HCT116 (cell line): ENCODE data around the gene RAPGEF6. TPM values are rescaled to one million over a fixed set of nuclear protein-coding genes. Genes with fewer than 3 reads are reported as not detected.

ENCODE experiments used
- ATAC-seq: fragments of 200-7000 bp; cut with Tn5 transposase; 2 replicates; pipeline ENCODE4 v1.9.1; 2020; ENCODE audit warnings: mild to moderate bottlenecking, moderate library complexity
- BruUV-seq: library from RNA; stranded (reverse); fragments of 400-500 nt; replicated peaks from 2 replicates; lab custom pipeline; 2021; lab: Mats Ljungman, UMichigan
- CTCF ChIA-PET: fragments of 300-600 bp; sonication (Branson Sonifier 250); formaldehyde crosslinking; loops from one replicate; lab custom pipeline; 2021; ENCODE audit warnings: antibody characterized with exemption; lab: Charles Lee
- POLR2A ChIA-PET: fragments of 300-600, 350-600 bp; sonication (Branson Sonifier 250); formaldehyde crosslinking; loops from one replicate; lab custom pipeline; 2021; ENCODE audit warnings: antibody characterized with exemption; lab: Charles Lee
- RAD21 ChIA-PET, 2 experiments: fragments of 300-600 bp; sonication (Branson Sonifier 250); formaldehyde crosslinking; loops; one replicate each; lab custom pipeline; 2023; ENCODE audit warnings: low total read pairs in 2 of 2; ENCODE audit not compliant: uncharacterized antibody in 2 of 2, unreplicated experiment in 2 of 2, low non-redundant PET in 1 of 2; lab: Charles Lee
- DNase-seq: peaks from one replicate; pipeline ENCODE4 v3.0.0-alpha.2; 2010; ENCODE audit warnings: low read depth, low spot score
- H2AFZ ChIP-seq: fragments of 200-600 bp; shearing (Covaris generic), sonication (generic); 2 replicates; pipeline ENCODE4 v1.6.1; 2017; ENCODE audit warnings: low read depth, mixed run types, mixed read lengths, antibody characterized with exemption, low read length; ENCODE audit not compliant: poor library complexity, severe bottlenecking
- H3K27ac ChIP-seq: 2 replicates; pipeline ENCODE4 v1.5.1; 2012; ENCODE audit warnings: low read depth, low read length
- H3K27me3 ChIP-seq: fragments of 200-600 bp; sonication (generic); 2 replicates; pipeline ENCODE4 v1.6.1; 2016; ENCODE audit warnings: mixed run types, low read length, mixed read lengths; ENCODE audit not compliant: insufficient read depth
- H3K36me3 ChIP-seq, 2 experiments: fragments of 200-500 bp in 1 of 2; fragments of 200-600 bp in 1 of 2; sonication (Bioruptor generic) in 1 of 2; sonication (generic) in 1 of 2; 2 replicates each; pipeline versions ENCODE4 v1.5.1 to v1.6.1; 2014 to 2016; ENCODE audit warnings: low read length in 2 of 2, inconsistent platforms in 1 of 2, mixed read lengths in 1 of 2, mixed run types in 1 of 2; ENCODE audit not compliant: insufficient read depth in 2 of 2, control insufficient read depth in 1 of 2
- H3K4me1 ChIP-seq, 2 experiments: fragments of 200-600 bp in 1 of 2; sonication (generic) in 1 of 2; 2 replicates each; pipeline versions ENCODE4 v1.5.1 to v1.6.1; 2012 to 2017; ENCODE audit warnings: low read length in 2 of 2, inconsistent platforms in 1 of 2, mild to moderate bottlenecking in 1 of 2, mixed read lengths in 1 of 2, mixed run types in 1 of 2, moderate library complexity in 1 of 2; ENCODE audit not compliant: insufficient read depth in 2 of 2, control insufficient read depth in 1 of 2
- H3K4me2 ChIP-seq: fragments of 200-600 bp; sonication (generic); 2 replicates; pipeline ENCODE4 v1.6.1; 2017; ENCODE audit warnings: mixed run types, low read length, mixed read lengths
- H3K4me3 ChIP-seq, 2 experiments: fragments of 200-600 bp in 1 of 2; sonication (generic) in 1 of 2; replicated peaks in 1 of 2; 2 replicates each; pipeline ENCODE4 v1.5.1; 2011 to 2016; ENCODE audit warnings: low read length in 2 of 2, control low read depth in 1 of 2, low read depth in 1 of 2, mild to moderate bottlenecking in 1 of 2, mixed read lengths in 1 of 2, mixed run types in 1 of 2
- H3K79me2 ChIP-seq: fragments of 200-600 bp; sonication (generic); 2 replicates; pipeline ENCODE4 v1.6.1; 2017; ENCODE audit warnings: mild to moderate bottlenecking, mixed run types, low read length, moderate library complexity, mixed read lengths; ENCODE audit not compliant: insufficient read depth
- H3K9ac ChIP-seq: fragments of 200-600 bp; sonication (generic); 2 replicates; pipeline ENCODE4 v1.6.1; 2016; ENCODE audit warnings: low read length, mixed read lengths
- H3K9me2 ChIP-seq: fragments of 200-600 bp; sonication (generic), shearing (Covaris generic); 2 replicates; pipeline ENCODE4 v1.6.1; 2017; ENCODE audit warnings: mixed run types, mild to moderate bottlenecking, moderate library complexity; ENCODE audit not compliant: insufficient read depth
- H3K9me3 ChIP-seq, 2 experiments: fragments of 200-500 bp in 1 of 2; fragments of 200-600 bp in 1 of 2; sonication (Bioruptor generic) in 1 of 2; sonication (generic) in 1 of 2; 2 replicates each; pipeline ENCODE4 v1.6.1; 2014 to 2017; ENCODE audit warnings: low read length in 2 of 2, mixed read lengths in 2 of 2, inconsistent platforms in 1 of 2, low read depth in 1 of 2, mild to moderate bottlenecking in 1 of 2, mixed run types in 1 of 2, moderate library complexity in 1 of 2; ENCODE audit not compliant: control insufficient read depth in 1 of 2, insufficient read depth in 1 of 2
- H4K20me1 ChIP-seq: fragments of 200-600 bp; sonication (generic), shearing (Covaris generic); 2 replicates; pipeline ENCODE4 v1.6.1; 2017; ENCODE audit warnings: mixed run types, mild to moderate bottlenecking, moderate library complexity; ENCODE audit not compliant: insufficient read depth
- ATF3 ChIP-seq: IDR thresholded peaks from 2 replicates; pipeline ENCODE4 v1.6.1; 2012
- CBX3 ChIP-seq: IDR thresholded peaks from 2 replicates; pipeline ENCODE4 v1.6.1; 2012; ENCODE audit warnings: low read depth
- CEBPB ChIP-seq: IDR thresholded peaks from 2 replicates; pipeline ENCODE4 v1.6.1; 2012; ENCODE audit warnings: low read depth
- CTCF ChIP-seq, 3 experiments: fragments of 200-600 bp in 1 of 3; sonication (generic) in 1 of 3; IDR thresholded peaks in 2 of 3; conservative IDR thresholded peaks in 1 of 3; 2 replicates each; pipeline ENCODE4 v1.5.1; 2012 to 2017; ENCODE audit warnings: low read depth in 2 of 3, low read length in 2 of 3, antibody characterized with exemption in 1 of 3, borderline replicate concordance in 1 of 3, control low read depth in 1 of 3, mild to moderate bottlenecking in 1 of 3, mixed read lengths in 1 of 3, mixed run types in 1 of 3, moderate library complexity in 1 of 3; ENCODE audit not compliant: insufficient read depth in 1 of 3
- ELF1 ChIP-seq: IDR thresholded peaks from 2 replicates; pipeline ENCODE4 v1.6.1; 2012; ENCODE audit warnings: low read depth, borderline replicate concordance
- EZH2phosphoT487 ChIP-seq: fragments of 200-600 bp; IDR thresholded peaks from 2 replicates; pipeline ENCODE4 v1.6.1; 2018; ENCODE audit warnings: antibody characterized with exemption, borderline replicate concordance
- FOSL1 ChIP-seq: IDR thresholded peaks from 2 replicates; pipeline ENCODE4 v1.6.1; 2012; ENCODE audit warnings: low read depth
- JUND ChIP-seq: IDR thresholded peaks from 2 replicates; pipeline ENCODE4 v1.6.1; 2012
- POLR2A ChIP-seq: IDR thresholded peaks from 2 replicates; pipeline ENCODE4 v1.7.0; 2011; ENCODE audit warnings: borderline replicate concordance; ENCODE audit not compliant: insufficient read depth, insufficient read length; ENCODE audit errors: extremely low read depth
- POLR2AphosphoS5 ChIP-seq: IDR thresholded peaks from 2 replicates; pipeline ENCODE4 v1.6.1; 2011; ENCODE audit warnings: mild to moderate bottlenecking, low read depth, low read length, moderate library complexity
- RAD21 ChIP-seq: IDR thresholded peaks from 2 replicates; pipeline ENCODE4 v1.6.1; 2012; ENCODE audit warnings: low read depth, mild to moderate bottlenecking
- REST ChIP-seq: IDR thresholded peaks from 2 replicates; pipeline ENCODE4 v1.6.1; 2012; ENCODE audit warnings: low read depth
- SP1 ChIP-seq: IDR thresholded peaks from 2 replicates; pipeline ENCODE4 v1.6.1; 2012; ENCODE audit warnings: low read depth
- TCF7L2 ChIP-seq: IDR thresholded peaks from 2 replicates; pipeline ENCODE4 v1.7.0; 2011; ENCODE audit warnings: borderline replicate concordance, inconsistent platforms; ENCODE audit not compliant: insufficient read depth, insufficient read length; ENCODE audit errors: extremely low read depth
- YY1 ChIP-seq: IDR thresholded peaks from 2 replicates; pipeline ENCODE4 v1.6.1; 2011; ENCODE audit warnings: low read length, low read depth, moderate library complexity, mild to moderate bottlenecking; ENCODE audit not compliant: insufficient replicate concordance; ENCODE audit errors: extremely low read depth
- intact Hi-C: fragments of 100-400 bp; cut with micrococcal nuclease; formaldehyde crosslinking; loops from 2 replicates; pipeline ENCODE4 v1.10.0; 2022
- total RNA-seq: library from RNA; stranded (reverse); gene quantifications from one replicate; pipeline ENCODE4 v1.2.1, GENCODE V29; 2021; ENCODE audit not compliant: unreplicated experiment

The RAPGEF6 gene
- total RNA-seq, 1 experiment from 2014 or later: 18.4 TPM

GRCh38 chr5:131441184-131441583 lies 193.8 kb downstream of the RAPGEF6 start:
- no peak overlapping the region for H3K4me2 ChIP-seq
- H3K4me1 ChIP-seq: no peaks in the 10 kb centered on the region
- peaks cover 4 to 20% of the 10 kb centered on the region in 2 experiments; a peak in 2 of 4 replicates for H3K36me3 ChIP-seq
- no peak for TF ChIP-seq CTCF (IDR thresholded peaks at IDR 0.05 in 2 of 3, conservative IDR thresholded peaks at IDR 0.05 in 1 of 3; ENCODE audit: borderline replicate concordance in 1 of 3, insufficient read depth in 1 of 3, low read depth in 2 of 3, low read length in 2 of 3)
- TF ChIP-seq JUND: no peak
- no peak for TF ChIP-seq POLR2AphosphoS5
- no peak for TF ChIP-seq POLR2A
- TF ChIP-seq CBX3: no peak
- no peak for TF ChIP-seq TCF7L2
- no peak for TF ChIP-seq ELF1
- no peak for TF ChIP-seq SP1
- no peak for TF ChIP-seq YY1
- no peak for TF ChIP-seq ATF3
- TF ChIP-seq EZH2phosphoT487: no peak
- no peak for TF ChIP-seq REST
- no peak for TF ChIP-seq FOSL1
- TF ChIP-seq RAD21: no peak
- TF ChIP-seq CEBPB: no peak
- TF ChIP-seq, all 23 proteins: peak for 0
- Histone ChIP-seq H3K9me2 (no peaks in the 10 kb centered on the region), H2AFZ (no peak overlapping the region), H3K27me3 (no peaks in the 10 kb centered on the region), H3K4me3 (no peak overlapping the region), H4K20me1 (no peaks in the 10 kb centered on the region), H3K9me3 (no peaks in the 10 kb centered on the region), H3K79me2 (no peaks in the 10 kb centered on the region), H3K9ac (no peak overlapping the region), H3K27ac (no peak overlapping the region)
- ChIA-PET RAD21 (no interaction called here), CTCF (no interaction called here), POLR2A (no interaction called here)
- intact Hi-C loops: no loop called here
- no TSS peak for BruUV-seq
- ATAC-seq (no peak), DNase-seq (no peak)
